NCI-H345 (cell line): ENCODE results near the gene ENDOU.

Experiments
- DNase-seq: peaks from one replicate; lab custom pipeline; 2025; lab: John Stamatoyannopoulos, UW

ENDOU gene

GRCh38 chr12:47757840-47758583, 32.7 kb upstream of the ENDOU start:
- DNase-seq, result no peak

GRCh38 chr12:47757364-47757839, 32.1 kb upstream of the ENDOU start:
- DNase-seq, result no peak

- no peak for DNase-seq
Observed at GRCh38 chr12:47755655-47756562, 30.6 kb upstream of the ENDOU start.

- no peak for DNase-seq
Observed at GRCh38 chr12:47754881-47755280, 29.6 kb upstream of the ENDOU start.

- no peak for DNase-seq
Observed at GRCh38 chr12:47754126-47754525, 28.8 kb upstream of the ENDOU start.

GRCh38 chr12:47753021-47754001, 28.0 kb upstream of the ENDOU start:
- DNase-seq, result no peak

GRCh38 chr12:47752552-47752951, 27.3 kb upstream of the ENDOU start:
- DNase-seq, result no peak

- DNase-seq, result no peak
Observed at GRCh38 chr12:47752121-47752520, 26.8 kb upstream of the ENDOU start.

- no peak for DNase-seq
Observed at GRCh38 chr12:47751561-47751960, 26.3 kb upstream of the ENDOU start.

GRCh38 chr12:47750916-47751470, 25.7 kb upstream of the ENDOU start:
- no peak for DNase-seq

GRCh38 chr12:47750229-47750798, 25.0 kb upstream of the ENDOU start:
- no peak for DNase-seq

- DNase-seq, result no peak
Observed at GRCh38 chr12:47748899-47749298, 23.6 kb upstream of the ENDOU start.

- no peak for DNase-seq
Observed at GRCh38 chr12:47748507-47748828, 23.2 kb upstream of the ENDOU start.

- DNase-seq, result no peak
Observed at GRCh38 chr12:47747596-47748506, 22.6 kb upstream of the ENDOU start.

- no peak for DNase-seq
Observed at GRCh38 chr12:47747126-47747525, 21.8 kb upstream of the ENDOU start.

GRCh38 chr12:47746523-47746922, 21.2 kb upstream of the ENDOU start:
- DNase-seq, result no peak

- no peak for DNase-seq
Observed at GRCh38 chr12:47746073-47746472, 20.8 kb upstream of the ENDOU start.

GRCh38 chr12:47745485-47746041, 20.3 kb upstream of the ENDOU start:
- no peak for DNase-seq

GRCh38 chr12:47744778-47745436, 19.6 kb upstream of the ENDOU start:
- no peak for DNase-seq
